GM18505 (cell line): ENCODE measurements around the gene RIMBP2.

ENCODE experiments used
- ATAC-seq: cut with Tn5 transposase; IDR thresholded peaks from one replicate; pipeline ENCODE4 v1.9.1; 2021; ENCODE audit not compliant: unreplicated experiment
- POLR2A ChIP-seq: IDR thresholded peaks from 4 replicates; pipeline ENCODE4 v1.6.1; 2011; ENCODE audit warnings: borderline replicate concordance; ENCODE audit not compliant: insufficient read depth, insufficient read length; ENCODE audit errors: extremely low read depth

RIMBP2 gene

GRCh38 chr12:130477701-130478100 lies 238.4 kb downstream of the RIMBP2 start:
- TF ChIP-seq POLR2A, result no peak
- ATAC-seq, result no peak

GRCh38 chr12:130477266-130477665 lies 238.8 kb downstream of the RIMBP2 start:
- TF ChIP-seq POLR2A, result no peak
- no peak for ATAC-seq

GRCh38 chr12:130476451-130477135 lies 239.5 kb downstream of the RIMBP2 start:
- TF ChIP-seq POLR2A, result no peak
- no peak for ATAC-seq

- no peak for TF ChIP-seq POLR2A
- no peak for ATAC-seq
Measured at GRCh38 chr12:130474599-130475269, 241.4 kb downstream of the RIMBP2 start.

- no peak for ATAC-seq
- no peak for TF ChIP-seq POLR2A
Measured at GRCh38 chr12:130473266-130473665, 242.8 kb downstream of the RIMBP2 start.

GRCh38 chr12:130470969-130471368 lies 245.1 kb downstream of the RIMBP2 start:
- ATAC-seq, result no peak
- no peak for TF ChIP-seq POLR2A

GRCh38 chr12:130469552-130469951 lies 246.5 kb downstream of the RIMBP2 start:
- TF ChIP-seq POLR2A, result no peak
- ATAC-seq, result no peak

GRCh38 chr12:130468700-130469245 lies 247.3 kb downstream of the RIMBP2 start:
- ATAC-seq, result no peak
- no peak for TF ChIP-seq POLR2A

GRCh38 chr12:130468186-130468585 lies 247.9 kb downstream of the RIMBP2 start:
- no peak for ATAC-seq
- no peak for TF ChIP-seq POLR2A

- no peak for ATAC-seq
- no peak for TF ChIP-seq POLR2A
Measured at GRCh38 chr12:130465626-130466025, 250.5 kb downstream of the RIMBP2 start.

- ATAC-seq, result no peak
- no peak for TF ChIP-seq POLR2A
Measured at GRCh38 chr12:130465046-130465445, 251.1 kb downstream of the RIMBP2 start.

- no peak for TF ChIP-seq POLR2A
- ATAC-seq, result no peak
Measured at GRCh38 chr12:130463818-130464670, 252.1 kb downstream of the RIMBP2 start.

- no peak for TF ChIP-seq POLR2A
- no peak for ATAC-seq
Measured at GRCh38 chr12:130463275-130463658, 252.8 kb downstream of the RIMBP2 start.
